Heart right ventricle (tissue), 16 donors: ENCODE data around the gene SKIL. TPM values are rescaled to one million over a fixed set of nuclear protein-coding genes. Genes with fewer than 3 reads are reported as not detected.
A peak's percentile ranks its signal among the peaks of the same experiment; 100 is the strongest.
"Not testable (repeated sequence)": the region's sequence is repeated elsewhere in the genome, so short reads cannot be mapped to it uniquely, and the experiment has no call there.

Source experiments
- ATAC-seq, 8 donors: fragments of 200-7000 bp; cut with Tn5 transposase; one replicate each; pipeline ENCODE4 v1.9.1; 2020; ENCODE audit warnings: mild to moderate bottlenecking in 8 of 8, moderate library complexity in 8 of 8, moderate number of reproducible peaks in 1 of 8
- DNase-seq, 2 donors: peaks; one replicate each; pipeline ENCODE4 v3.0.0-alpha.2; 2020
- H3K27ac ChIP-seq, 10 donors: fragments of 200-600 bp; sonication (generic) in 2 of 10; one replicate each; pipeline versions ENCODE4 v1.5.0 to v1.8.0; 2020 to 2022; ENCODE audit warnings: mild to moderate bottlenecking in 3 of 10
- H3K27me3 ChIP-seq, 7 donors: fragments of 200-600 bp; one replicate each; pipeline ENCODE4 v1.8.0; 2021 to 2022; ENCODE audit warnings: mild to moderate bottlenecking in 2 of 7
- H3K36me3 ChIP-seq, 9 donors: fragments of 200-600 bp; sonication (generic) in 1 of 9; one replicate each; pipeline versions ENCODE4 v1.5.0 to v1.8.0; 2020 to 2022; ENCODE audit warnings: mild to moderate bottlenecking in 2 of 9
- H3K4me1 ChIP-seq, 9 donors: fragments of 200-600 bp; sonication (generic) in 1 of 9; one replicate each; pipeline versions ENCODE4 v1.5.0 to v1.8.0; 2020 to 2022; ENCODE audit warnings: mild to moderate bottlenecking in 4 of 9
- H3K4me3 ChIP-seq, 10 donors: fragments of 200-600 bp; sonication (generic) in 2 of 10; one replicate each; pipeline versions ENCODE4 v1.5.0 to v1.8.0; 2020 to 2022; ENCODE audit warnings: mild to moderate bottlenecking in 7 of 10, moderate library complexity in 2 of 10
- H3K9me3 ChIP-seq, 11 donors: fragments of 200-600 bp in 10 of 11; sonication (generic) in 2 of 11; one replicate each; pipeline versions ENCODE4 v1.5.0 to v1.8.0; 2013 to 2022; ENCODE audit warnings: mild to moderate bottlenecking in 2 of 11, control low read depth in 1 of 11, moderate library complexity in 1 of 11
- WGBS, 2 donors: extraction: QIAGEN DNeasy Blood & Tissue Kit; methylation state at CpG; one replicate each; pipeline ENCODE4 v1.1.7; 2013; ENCODE audit warnings: inconsistent platforms in 1 of 2; 5-methylcytosine and 5-hydroxymethylcytosine counted together
- intact Hi-C, 10 donors: fragments of 100-400 bp; cut with DNase I; formaldehyde crosslinking; loops; one replicate each; pipeline versions ENCODE4 v1.11.1 to v1.14.2; 2022
- polyA plus RNA-seq, 2 donors: library from polyadenylated mRNA; stranded (reverse); fragments of 200-250 nt; gene quantifications; one replicate each; pipeline ENCODE4 v1.2.3, GENCODE V29; 2013
- total RNA-seq, 10 donors: library from RNA; stranded (reverse); fragmentation: NEBNext Ultra II Directional in 3 of 10; extraction: Animal tissue kit (Norgen Biotek cat#: 25700) in 3 of 10; gene quantifications; one replicate each; pipeline versions ENCODE4 v1.2.1 to v1.2.4, GENCODE V29; 2021 to 2023
- TF ChIP-seq, protein P1 (sequence below), 9 donors: fragments of 200-600 bp; sonication (generic) in 2 of 9; IDR thresholded peaks; one replicate each; pipeline versions ENCODE4 v1.5.0 to v1.8.0; 2021 to 2022; ENCODE audit warnings: antibody characterized with exemption in 9 of 9, mild to moderate bottlenecking in 5 of 9, moderate library complexity in 1 of 9
- donor health status: Arrhythmogenic right ventricular cardiomyopathy.
- donor health status: ischemic (EF 13 %, LVEDD 7.1; RV severe dilation, severe dysfunction).
- donor health status: healthy with polysubstance abuse.
- donor health status: DM: no; HTN: yes; CAD: no.
- donor health status: DM: no; HTN: no; CAD: no.
- donor health status: ischemic (EF 25% LVEDD 6.9; RV normal size, moderate dysfunction).
- donor health status: ischemic (EF 25% LVEDD 5.7; RV mildly dilated, moderate dysfunction).
- donor health status: healthy.
- donor health status: DM: yes; HTN: yes; CAD: no.
- donor health status: Ischemic cardiomyopathy.
- donor health status: ischemic (EF 35%, LVEDD 5.7; RV mildly dilated, moderate dysfunction).
- donor health status: nonischemic (EF 11% LVEDD 7.7; RV severe dilation, severe dysfunction).
- donor health status: DM: yes; HTN: yes; CAD: no.
- donor health status: PGD.
- donor health status: ischemic (EF 29% LVEDD 5.4; RV normal size, mild dysfunction).
- donor health status: nonischemic (EF 23%, LVEDD 6.1; RV moderate dilation, normal function).

Gene SKIL
- total and polyA plus RNA-seq, 12 donors = 4.9 to 32.1 (median 24.3) TPM

DNA sequence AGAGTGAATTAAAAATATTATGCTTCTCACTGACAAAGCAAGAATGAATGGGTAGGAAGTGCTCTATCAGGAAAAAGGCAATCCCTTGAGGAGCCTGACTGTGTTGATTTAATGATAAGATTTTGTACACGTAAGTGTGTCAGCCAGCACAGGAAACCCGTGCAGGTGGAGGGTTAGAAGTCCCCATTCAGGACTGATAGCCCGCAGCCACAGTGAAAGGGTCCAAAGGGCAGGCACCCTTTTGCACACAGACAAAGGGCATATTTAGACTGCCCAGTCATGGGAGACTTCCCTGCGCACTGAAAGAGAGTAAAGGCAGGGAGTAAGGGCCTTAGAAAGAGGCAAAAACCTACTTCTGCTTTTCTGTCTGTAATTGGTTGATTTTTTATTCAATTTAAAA, 26.4 kb upstream of the SKIL start:
- no peak overlapping the region for H3K4me3 ChIP-seq
- H3K9me3 ChIP-seq = peaks cover 0 to 19% (median 0%) of the 10 kb centered on the region in 11 donors
- H3K36me3 ChIP-seq = no peaks in the 10 kb centered on the region
- intact Hi-C loops = no loop called here
- 50 to 64% methylated on average over 4 of the region's 4 CpGs for WGBS, 2 donors
- no peaks in the 10 kb centered on the region for H3K27me3 ChIP-seq
- peak in 6 of 8 donors; percentile 29 to 68 (median 53) for ATAC-seq
- no peak overlapping the region for H3K27ac ChIP-seq
- H3K4me1 ChIP-seq = peaks cover 0 to 9% (median 0%) of the 10 kb centered on the region in 9 donors
- TF ChIP-seq, protein P1, sequence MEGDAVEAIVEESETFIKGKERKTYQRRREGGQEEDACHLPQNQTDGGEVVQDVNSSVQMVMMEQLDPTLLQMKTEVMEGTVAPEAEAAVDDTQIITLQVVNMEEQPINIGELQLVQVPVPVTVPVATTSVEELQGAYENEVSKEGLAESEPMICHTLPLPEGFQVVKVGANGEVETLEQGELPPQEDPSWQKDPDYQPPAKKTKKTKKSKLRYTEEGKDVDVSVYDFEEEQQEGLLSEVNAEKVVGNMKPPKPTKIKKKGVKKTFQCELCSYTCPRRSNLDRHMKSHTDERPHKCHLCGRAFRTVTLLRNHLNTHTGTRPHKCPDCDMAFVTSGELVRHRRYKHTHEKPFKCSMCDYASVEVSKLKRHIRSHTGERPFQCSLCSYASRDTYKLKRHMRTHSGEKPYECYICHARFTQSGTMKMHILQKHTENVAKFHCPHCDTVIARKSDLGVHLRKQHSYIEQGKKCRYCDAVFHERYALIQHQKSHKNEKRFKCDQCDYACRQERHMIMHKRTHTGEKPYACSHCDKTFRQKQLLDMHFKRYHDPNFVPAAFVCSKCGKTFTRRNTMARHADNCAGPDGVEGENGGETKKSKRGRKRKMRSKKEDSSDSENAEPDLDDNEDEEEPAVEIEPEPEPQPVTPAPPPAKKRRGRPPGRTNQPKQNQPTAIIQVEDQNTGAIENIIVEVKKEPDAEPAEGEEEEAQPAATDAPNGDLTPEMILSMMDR (IDR thresholded peaks at IDR 0.05) = no peak
- no peak for DNase-seq

DNA sequence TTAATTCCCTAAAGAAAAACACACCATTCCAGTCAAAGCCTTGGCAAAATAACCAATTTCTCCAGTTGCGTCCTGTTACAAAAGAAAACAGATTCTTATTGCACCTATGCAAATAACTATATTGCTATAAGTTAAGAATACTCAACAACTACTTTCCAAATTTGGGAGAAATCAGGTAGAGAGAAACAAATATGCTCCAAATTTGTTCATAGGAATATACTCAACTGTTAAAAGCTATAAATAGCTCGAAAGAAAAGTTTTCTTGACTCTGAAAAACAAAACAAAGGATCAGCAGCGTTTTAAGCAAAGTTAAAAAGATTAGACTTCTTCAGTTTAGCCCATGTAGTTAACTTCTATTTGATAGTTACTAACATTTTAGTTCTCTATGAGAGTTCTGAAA, 20.1 kb upstream of the SKIL start:
- Histone ChIP-seq H3K4me3 (no peak overlapping the region), H3K9me3 (peaks cover 0 to 19% (median 0%) of the 10 kb centered on the region in 11 donors), H3K27me3 (no peaks in the 10 kb centered on the region), H3K4me1 (peaks cover 0 to 6% (median 0%) of the 10 kb centered on the region in 9 donors), H3K27ac (no peak overlapping the region), H3K36me3 (no peaks in the 10 kb centered on the region)
- DNase-seq (no peak), ATAC-seq (no peak)
- TF ChIP-seq, protein P1 (IDR thresholded peaks at IDR 0.05) = no peak
- WGBS, 2 donors = 81 to 83% methylated on average over 3 of the region's 3 CpGs
- intact Hi-C loops = no loop called here

DNA sequence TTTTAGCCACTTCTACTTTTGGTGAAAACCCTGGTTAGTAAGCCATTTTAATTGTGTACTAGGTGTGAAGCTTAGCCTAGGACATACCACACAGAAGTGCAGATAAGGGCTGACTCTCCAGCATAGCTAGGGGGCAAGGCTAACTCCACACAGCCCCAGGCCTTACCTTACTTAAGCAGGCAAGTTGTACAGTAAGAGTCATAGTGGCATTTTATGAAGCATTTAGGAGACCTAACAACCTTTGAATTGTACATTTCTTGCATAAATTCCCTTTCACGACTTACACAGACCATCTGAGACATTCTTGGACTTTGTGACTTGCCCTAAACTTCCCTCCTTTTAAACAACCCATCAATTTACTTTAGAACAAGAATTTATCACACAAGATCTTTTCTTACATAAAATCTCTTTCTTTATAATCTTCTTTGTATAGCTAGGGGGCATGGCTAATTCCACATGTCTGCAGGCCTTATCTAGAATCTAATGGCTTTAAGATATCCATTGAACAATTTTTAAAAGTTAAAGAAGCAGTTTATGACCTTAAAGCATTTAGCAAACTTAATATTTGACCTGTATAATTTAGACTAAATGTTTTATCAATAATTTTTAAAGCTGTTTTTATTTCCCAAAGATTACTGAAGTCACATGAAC, 18.7 kb upstream of the SKIL start:
- WGBS, 2 donors = 84 to 91% methylated on average over 1 of the region's 1 CpG
- TF ChIP-seq, protein P1 (IDR thresholded peaks at IDR 0.05) = no peak

DNA sequence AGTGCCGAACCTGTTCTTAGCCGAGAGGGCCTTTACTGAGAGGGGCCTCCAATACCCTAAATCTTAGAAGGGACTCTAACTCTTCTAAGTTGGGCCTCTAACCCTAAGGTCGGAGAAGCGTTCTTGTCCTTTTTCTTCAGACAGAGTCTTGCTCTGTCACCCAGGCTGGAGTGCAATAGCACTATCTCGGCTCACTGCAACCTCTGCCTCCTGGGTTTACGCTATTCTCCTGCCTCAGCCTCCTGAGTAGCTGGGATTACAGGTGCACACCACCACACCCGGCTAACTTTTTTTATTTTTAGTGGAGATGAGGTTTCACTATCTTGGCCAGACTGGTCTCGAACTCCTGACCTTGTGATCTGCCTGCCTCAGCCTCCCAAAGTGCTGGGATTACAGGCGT, 15.2 kb upstream of the SKIL start:
- H3K9me3 ChIP-seq = peaks cover 0 to 15% (median 0%) of the 10 kb centered on the region in 11 donors
- H3K36me3 ChIP-seq, intact Hi-C loops, H3K4me3 ChIP-seq, ATAC-seq, H3K27ac ChIP-seq, H3K27me3 ChIP-seq, DNase-seq: not testable (repeated sequence)
- peaks cover 0 to 17% (median 0%) of the 10 kb centered on the region in 9 donors for H3K4me1 ChIP-seq
- 93 to 95% methylated on average over 9 of the region's 9 CpGs for WGBS, 2 donors

More for the DNA sequence above, 18.7 kb upstream of the SKIL start:
- ATAC-seq (no peak), DNase-seq (no peak)
- Histone ChIP-seq H3K36me3 (no peaks in the 10 kb centered on the region), H3K27me3 (no peaks in the 10 kb centered on the region), H3K9me3 (peaks cover 0 to 19% (median 0%) of the 10 kb centered on the region in 11 donors), H3K4me1 (peaks cover 0 to 8% (median 0%) of the 10 kb centered on the region in 9 donors), H3K4me3 (no peak overlapping the region), H3K27ac (no peak overlapping the region)
- intact Hi-C loops = no loop called here

DNA sequence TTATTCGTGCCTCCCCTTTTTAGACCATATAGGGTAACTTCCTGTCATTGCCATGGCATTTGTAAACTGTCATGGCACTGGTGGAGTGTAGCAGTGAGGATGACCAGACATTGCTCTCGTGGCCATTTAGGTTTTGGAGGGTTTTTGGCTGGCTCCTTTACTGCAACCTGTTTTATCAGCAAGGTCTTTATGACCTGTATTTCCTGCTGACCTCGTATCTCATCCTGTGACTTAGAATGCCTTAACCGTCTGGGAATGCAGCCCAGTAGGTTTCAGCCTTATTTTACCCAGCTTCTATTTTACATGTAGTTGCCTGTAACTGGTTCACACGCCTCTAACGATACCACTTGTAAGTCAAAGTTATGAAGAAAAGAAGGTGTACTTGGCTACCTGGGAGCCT, 13.7 kb upstream of the SKIL start:
- H3K4me3 ChIP-seq, H3K36me3 ChIP-seq, H3K9me3 ChIP-seq, H3K27me3 ChIP-seq, intact Hi-C loops: not testable (repeated sequence)
- Histone ChIP-seq H3K4me1 (peaks cover 0 to 17% (median 0%) of the 10 kb centered on the region in 9 donors), H3K27ac (peak overlapping the region in 4 of 10 donors; percentile 1 to 27 (median 20))
- DNase-seq (peak in 1 of 2 donors; percentile 46), ATAC-seq (peak; percentile 46 to 89 (median 67))
- 23 to 24% methylated on average over 6 of the region's 6 CpGs for WGBS, 2 donors
